Kidney epithelial cell (primary cell): ENCODE data around the gene FERMT1. TPM values are rescaled to one million over a fixed set of nuclear protein-coding genes. Genes with fewer than 3 reads are reported as not detected.

ENCODE experiments used
- DNase-seq: peaks from one replicate; pipeline ENCODE4 v3.0.0-alpha.2; 2010; ENCODE audit warnings: low read depth
- H3K27me3 ChIP-seq: 2 replicates; pipeline ENCODE4 v1.6.0; 2011; ENCODE audit warnings: low read length; ENCODE audit not compliant: control insufficient read depth, insufficient read depth
- H3K36me3 ChIP-seq: 2 replicates; pipeline ENCODE4 v1.5.1; 2011; ENCODE audit warnings: low read length; ENCODE audit not compliant: control insufficient read depth, insufficient read depth
- H3K4me3 ChIP-seq: 2 replicates; pipeline ENCODE4 v1.5.1; 2011; ENCODE audit warnings: low read depth, mild to moderate bottlenecking, control low read depth, low read length
- total RNA-seq: library from RNA; depleted of rRNA; stranded (reverse); fragments of >200 nt; gene quantifications from 2 replicates; pipeline ENCODE4 v1.2.3, GENCODE V29; 2015
- TF ChIP-seq, protein P1 (sequence below): IDR thresholded peaks from 2 replicates; pipeline ENCODE4 v1.5.1; 2011; ENCODE audit warnings: mild to moderate bottlenecking, moderate library complexity, low read length, control low read depth, inconsistent platforms; ENCODE audit not compliant: insufficient read depth, poor library complexity, severe bottlenecking

The FERMT1 gene
- total RNA-seq, 1 donor from 2014 or later: 22.1 TPM

DNA sequence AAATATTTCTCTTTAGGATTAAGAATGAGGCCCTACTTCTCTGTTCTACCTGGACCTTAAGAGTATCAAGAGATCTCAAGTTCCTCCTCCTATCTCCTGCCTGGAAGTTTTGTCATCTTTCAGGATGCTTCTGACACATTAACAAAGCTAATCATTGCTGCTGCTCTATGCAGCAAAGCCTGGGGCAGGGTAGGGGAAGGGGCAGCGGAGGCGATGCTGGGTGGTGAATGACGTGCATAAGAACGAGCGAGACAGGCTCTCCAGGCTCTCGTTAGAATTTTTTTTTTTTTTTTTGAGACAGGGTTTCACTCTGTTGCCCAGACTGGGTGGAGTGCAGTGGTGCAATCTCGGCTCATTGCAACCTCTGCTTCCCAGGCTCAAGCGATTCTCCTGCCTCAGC, 31.2 kb downstream of the FERMT1 start:
- H3K36me3 ChIP-seq: no peaks in the 10 kb centered on the region

GRCh38 chr20:6086868-6087267, 36.0 kb downstream of the FERMT1 start:
- no peaks in the 10 kb centered on the region for H3K27me3 ChIP-seq
- no peak for DNase-seq
- no peak overlapping the region for H3K4me3 ChIP-seq
- TF ChIP-seq, protein P1, sequence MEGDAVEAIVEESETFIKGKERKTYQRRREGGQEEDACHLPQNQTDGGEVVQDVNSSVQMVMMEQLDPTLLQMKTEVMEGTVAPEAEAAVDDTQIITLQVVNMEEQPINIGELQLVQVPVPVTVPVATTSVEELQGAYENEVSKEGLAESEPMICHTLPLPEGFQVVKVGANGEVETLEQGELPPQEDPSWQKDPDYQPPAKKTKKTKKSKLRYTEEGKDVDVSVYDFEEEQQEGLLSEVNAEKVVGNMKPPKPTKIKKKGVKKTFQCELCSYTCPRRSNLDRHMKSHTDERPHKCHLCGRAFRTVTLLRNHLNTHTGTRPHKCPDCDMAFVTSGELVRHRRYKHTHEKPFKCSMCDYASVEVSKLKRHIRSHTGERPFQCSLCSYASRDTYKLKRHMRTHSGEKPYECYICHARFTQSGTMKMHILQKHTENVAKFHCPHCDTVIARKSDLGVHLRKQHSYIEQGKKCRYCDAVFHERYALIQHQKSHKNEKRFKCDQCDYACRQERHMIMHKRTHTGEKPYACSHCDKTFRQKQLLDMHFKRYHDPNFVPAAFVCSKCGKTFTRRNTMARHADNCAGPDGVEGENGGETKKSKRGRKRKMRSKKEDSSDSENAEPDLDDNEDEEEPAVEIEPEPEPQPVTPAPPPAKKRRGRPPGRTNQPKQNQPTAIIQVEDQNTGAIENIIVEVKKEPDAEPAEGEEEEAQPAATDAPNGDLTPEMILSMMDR: no peak
- peaks cover 4% of the 10 kb centered on the region for H3K36me3 ChIP-seq

More for the DNA sequence above, 31.2 kb downstream of the FERMT1 start:
- TF ChIP-seq, protein P1: no peak
- Histone ChIP-seq H3K27me3 (no peaks in the 10 kb centered on the region), H3K4me3 (no peak overlapping the region)
- no peak for DNase-seq

DNA sequence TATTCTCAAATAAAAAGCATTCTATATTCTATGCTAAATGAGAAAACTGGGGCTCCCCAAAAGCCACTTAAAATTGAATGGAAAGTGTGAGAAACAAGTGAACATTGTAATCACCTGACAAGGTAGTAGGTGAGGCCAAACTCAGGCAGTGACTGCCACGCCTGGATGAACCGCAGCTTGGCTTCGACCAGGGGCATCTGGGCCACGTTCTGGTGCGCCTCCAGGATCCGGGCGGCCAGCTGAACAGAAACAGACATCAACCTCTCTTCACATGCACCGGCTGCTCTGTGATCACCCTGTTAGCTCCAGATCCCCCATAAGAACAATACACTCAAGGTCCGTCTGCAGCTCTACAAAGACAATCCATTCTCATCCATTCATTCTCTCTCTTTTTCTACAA, 38.9 kb downstream of the FERMT1 start:
- H3K36me3 ChIP-seq: peaks cover 4% of the 10 kb centered on the region
- TF ChIP-seq, protein P1: no peak
- DNase-seq: no peak
- no peak overlapping the region for H3K4me3 ChIP-seq
- no peaks in the 10 kb centered on the region for H3K27me3 ChIP-seq

DNA sequence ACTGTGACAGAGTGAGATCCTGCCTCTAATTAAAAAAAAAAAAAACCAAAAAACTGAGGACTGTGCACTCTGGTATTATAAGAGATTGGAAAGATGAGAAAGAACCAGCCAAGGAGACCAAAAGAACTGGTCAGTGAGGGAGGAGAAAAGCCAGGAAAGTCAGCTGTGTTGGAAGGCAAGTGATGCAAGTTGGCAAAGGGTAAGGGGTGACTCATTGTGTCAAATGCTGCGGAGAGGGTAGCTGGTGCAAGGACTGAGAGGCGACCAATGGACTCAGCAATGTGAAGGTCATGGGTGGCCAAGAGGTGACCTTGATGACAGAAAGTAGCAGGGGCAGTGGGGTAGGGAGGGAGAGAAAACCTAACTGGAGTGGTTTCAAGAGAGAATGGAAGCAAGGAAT, 41.6 kb downstream of the FERMT1 start:
- no peak for DNase-seq
- H3K4me3 ChIP-seq: no peak overlapping the region
- H3K27me3 ChIP-seq: no peaks in the 10 kb centered on the region
- TF ChIP-seq, protein P1: no peak
- H3K36me3 ChIP-seq: peaks cover 4% of the 10 kb centered on the region

- no peak for DNase-seq
- Histone ChIP-seq H3K27me3 (no peaks in the 10 kb centered on the region), H3K36me3 (peaks cover 1% of the 10 kb centered on the region), H3K4me3 (no peak overlapping the region)
- TF ChIP-seq, protein P1: no peak
Measured at GRCh38 chr20:6079016-6079415, 43.8 kb downstream of the FERMT1 start.

- H3K36me3 ChIP-seq: no peaks in the 10 kb centered on the region
- no peak overlapping the region for H3K4me3 ChIP-seq
- H3K27me3 ChIP-seq: no peaks in the 10 kb centered on the region
- TF ChIP-seq, protein P1: no peak
- no peak for DNase-seq
Measured at GRCh38 chr20:6075428-6076219, 47.2 kb downstream of the FERMT1 start.
